IPS-20b (cell line): ENCODE results near the gene ACP4.

ENCODE experiments used
- H3K27ac ChIP-seq: one replicate; pipeline ENCODE4 v1.5.1; 2013; ENCODE audit warnings: low read length
- H3K27me3 ChIP-seq: 2 replicates; pipeline ENCODE4 v1.6.1; 2013; ENCODE audit warnings: mild to moderate bottlenecking, low read length, inconsistent platforms; ENCODE audit not compliant: insufficient read depth
- H3K36me3 ChIP-seq: 2 replicates; pipeline ENCODE4 v1.6.1; 2013; ENCODE audit warnings: low read depth, mild to moderate bottlenecking, inconsistent platforms, low read length, moderate library complexity; ENCODE audit not compliant: insufficient read depth
- H3K4me1 ChIP-seq: 2 replicates; pipeline ENCODE4 v1.6.1; 2013; ENCODE audit warnings: mild to moderate bottlenecking, control low read depth, inconsistent platforms, low read length, moderate library complexity; ENCODE audit not compliant: insufficient read depth
- H3K4me3 ChIP-seq: 2 replicates; pipeline ENCODE4 v1.5.1; 2013; ENCODE audit warnings: mild to moderate bottlenecking, low read length, inconsistent platforms
- H3K9ac ChIP-seq: 2 replicates; pipeline ENCODE4 v1.6.1; 2013; ENCODE audit warnings: low read depth, mild to moderate bottlenecking, inconsistent platforms, low read length, moderate library complexity
- H3K9me3 ChIP-seq: 2 replicates; pipeline ENCODE4 v1.6.1; 2013; ENCODE audit warnings: mild to moderate bottlenecking, low read depth, low read length, inconsistent platforms; ENCODE audit not compliant: insufficient read depth

ACP4 gene

DNA sequence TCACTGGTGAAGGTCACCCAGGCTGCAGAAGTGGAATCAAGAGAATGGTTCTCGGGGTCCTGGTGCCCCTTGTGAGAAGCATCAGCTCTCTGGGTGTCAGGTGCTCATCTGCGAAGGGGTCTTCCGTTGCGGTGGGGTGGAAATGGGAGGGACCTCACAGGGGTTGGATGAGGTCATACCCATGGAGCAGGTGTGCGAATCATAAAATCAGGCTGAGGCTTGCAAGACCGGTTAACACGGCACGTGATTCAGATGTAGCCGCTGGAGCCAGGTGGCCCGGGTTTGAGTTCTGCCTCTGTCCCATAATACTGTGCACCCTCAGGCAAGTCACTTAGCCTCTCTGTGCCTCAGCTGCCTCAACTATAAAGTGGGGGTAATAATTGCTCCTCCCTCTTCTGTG, 47.1 kb downstream of the ACP4 start:
- Histone ChIP-seq H3K4me3 (no peak overlapping the region), H3K27ac (no peak overlapping the region), H3K36me3 (no peaks in the 10 kb centered on the region), H3K4me1 (no peaks in the 10 kb centered on the region; the same call in 1 of the 2 replicates), H3K9ac (no peak overlapping the region), H3K9me3 (peaks cover 3% of the 10 kb centered on the region; the same call in 1 of the 2 replicates), H3K27me3 (peaks cover 48% of the 10 kb centered on the region)

DNA sequence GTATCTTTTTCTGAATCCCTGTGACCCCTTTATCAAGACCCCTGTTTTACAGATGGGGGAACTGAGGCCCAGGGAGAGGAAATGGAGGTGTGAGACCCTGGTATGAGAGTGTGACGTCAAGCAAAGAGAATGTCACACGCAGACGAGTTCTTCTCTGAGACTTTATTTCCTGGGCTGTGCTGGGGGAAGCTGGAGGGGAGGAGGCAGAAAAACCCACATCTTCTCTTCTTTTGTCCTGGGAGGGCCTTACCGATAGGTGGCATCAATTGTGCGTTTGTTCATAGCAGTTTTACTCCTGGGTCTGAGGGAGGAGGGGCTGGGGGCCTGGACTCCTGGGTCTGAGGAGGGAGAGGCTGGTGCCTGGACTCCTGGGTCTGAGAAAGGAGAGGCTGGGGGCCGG, 48.0 kb downstream of the ACP4 start:
- Histone ChIP-seq H3K4me1 (no peaks in the 10 kb centered on the region; the same call in 1 of the 2 replicates), H3K27me3 (peaks cover 47% of the 10 kb centered on the region), H3K9me3 (peaks cover 5% of the 10 kb centered on the region; the same call in 1 of the 2 replicates), H3K4me3 (no peak overlapping the region), H3K27ac (no peak overlapping the region), H3K36me3 (no peaks in the 10 kb centered on the region), H3K9ac (no peak overlapping the region)

DNA sequence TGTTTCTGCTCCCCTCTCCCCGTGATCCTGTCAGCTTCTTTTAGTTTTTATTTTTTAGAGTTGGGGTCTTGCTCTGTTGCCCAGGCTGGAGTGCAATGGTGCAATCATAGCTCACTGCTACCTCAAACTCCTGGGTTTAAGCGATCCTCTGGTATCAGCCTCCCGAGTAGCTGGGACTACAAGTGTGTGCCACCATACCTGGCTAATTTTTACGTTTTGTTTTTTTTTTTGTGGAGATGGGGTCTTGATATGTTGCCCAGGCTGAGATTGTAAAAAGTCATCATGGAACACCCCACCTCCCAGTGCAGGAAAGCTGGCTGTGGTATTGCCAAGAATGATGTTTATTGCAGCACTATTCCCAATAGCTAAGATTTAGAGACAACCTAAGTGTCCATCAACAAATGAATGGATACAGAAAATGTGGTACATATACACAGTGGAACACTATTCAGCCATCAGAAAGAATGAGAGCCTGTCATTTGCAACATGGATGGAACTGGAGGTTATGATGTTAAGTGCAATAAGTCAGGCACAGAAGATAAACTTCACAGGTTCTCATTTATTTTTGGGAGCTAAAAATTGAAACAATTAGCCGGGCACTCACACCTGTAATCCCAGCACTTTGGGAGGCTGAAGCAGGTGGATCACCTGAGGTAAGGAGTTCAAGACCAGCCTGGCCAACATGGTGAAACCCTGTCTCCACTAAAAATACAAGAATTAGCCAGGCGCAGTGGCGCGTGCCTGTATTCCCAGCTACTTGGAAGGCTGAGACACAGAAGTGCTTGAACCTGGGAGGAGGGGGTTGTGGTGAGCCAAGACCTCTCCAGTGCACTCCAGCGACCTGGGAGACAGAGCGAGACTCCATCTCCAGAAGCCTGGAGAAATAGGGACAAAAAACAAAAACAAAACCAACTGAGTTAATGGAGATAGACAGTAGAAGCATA, 49.8 kb downstream of the ACP4 start:
- no peak overlapping the region for H3K9ac ChIP-seq
- H3K4me3 ChIP-seq, result no peak overlapping the region
- no peak overlapping the region for H3K27ac ChIP-seq
- H3K36me3 ChIP-seq, result no peaks in the 10 kb centered on the region
- H3K27me3 ChIP-seq, result peaks cover 51% of the 10 kb centered on the region
- H3K9me3 ChIP-seq, result peaks cover 20% of the 10 kb centered on the region
- no peaks in the 10 kb centered on the region; the same call in 1 of the 2 replicates for H3K4me1 ChIP-seq

DNA sequence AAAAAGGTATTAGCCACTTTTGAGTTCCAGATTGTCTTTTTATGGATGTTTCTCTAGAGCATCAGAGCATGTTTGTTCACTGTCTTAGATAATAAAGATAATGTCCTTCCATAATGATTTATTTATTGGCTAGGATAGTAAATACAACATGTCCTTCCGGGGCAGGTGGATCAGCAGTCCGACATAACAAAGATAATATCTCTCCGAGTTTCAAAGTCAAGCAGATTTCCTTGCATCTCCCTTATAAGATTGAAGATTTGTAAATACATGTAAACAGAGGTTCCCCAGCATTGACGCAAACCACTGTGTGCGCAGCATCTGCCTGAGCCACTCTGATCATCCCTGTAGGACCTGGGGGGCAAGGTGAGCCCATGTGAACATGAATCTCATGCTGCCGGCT, 51.9 kb downstream of the ACP4 start:
- Histone ChIP-seq H3K27me3 (peaks cover 32% of the 10 kb centered on the region), H3K4me1 (no peaks in the 10 kb centered on the region), H3K27ac (no peak overlapping the region), H3K9ac (no peak overlapping the region), H3K9me3 (peaks cover 22% of the 10 kb centered on the region), H3K36me3 (no peaks in the 10 kb centered on the region), H3K4me3 (no peak overlapping the region)

DNA sequence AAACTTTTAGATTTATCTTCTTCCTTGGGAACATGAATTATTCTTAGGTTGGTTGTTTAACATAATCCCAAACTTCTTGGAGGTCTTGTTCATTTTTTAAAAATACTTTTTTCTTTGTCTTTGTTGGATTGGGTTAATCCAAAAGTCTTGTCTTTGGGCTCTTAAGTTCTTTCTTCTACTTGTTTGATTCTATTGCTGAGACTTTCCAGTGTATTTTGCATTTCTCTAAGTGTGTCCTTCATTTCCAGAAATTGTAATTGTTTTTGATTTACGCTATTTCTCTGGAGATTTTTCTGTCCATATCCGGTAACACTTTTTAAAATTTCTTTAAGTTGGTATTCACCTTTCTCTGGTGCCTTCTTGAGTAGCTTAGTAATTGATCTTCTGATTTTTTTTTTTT, 53.0 kb downstream of the ACP4 start:
- H3K4me1 ChIP-seq, result no peaks in the 10 kb centered on the region
- no peak overlapping the region for H3K27ac ChIP-seq
- H3K9me3 ChIP-seq, result peaks cover 23% of the 10 kb centered on the region
- H3K27me3 ChIP-seq, result peaks cover 26% of the 10 kb centered on the region; the same call in 1 of the 2 replicates
- no peak overlapping the region for H3K9ac ChIP-seq
- no peak overlapping the region for H3K4me3 ChIP-seq
- H3K36me3 ChIP-seq, result no peaks in the 10 kb centered on the region

DNA sequence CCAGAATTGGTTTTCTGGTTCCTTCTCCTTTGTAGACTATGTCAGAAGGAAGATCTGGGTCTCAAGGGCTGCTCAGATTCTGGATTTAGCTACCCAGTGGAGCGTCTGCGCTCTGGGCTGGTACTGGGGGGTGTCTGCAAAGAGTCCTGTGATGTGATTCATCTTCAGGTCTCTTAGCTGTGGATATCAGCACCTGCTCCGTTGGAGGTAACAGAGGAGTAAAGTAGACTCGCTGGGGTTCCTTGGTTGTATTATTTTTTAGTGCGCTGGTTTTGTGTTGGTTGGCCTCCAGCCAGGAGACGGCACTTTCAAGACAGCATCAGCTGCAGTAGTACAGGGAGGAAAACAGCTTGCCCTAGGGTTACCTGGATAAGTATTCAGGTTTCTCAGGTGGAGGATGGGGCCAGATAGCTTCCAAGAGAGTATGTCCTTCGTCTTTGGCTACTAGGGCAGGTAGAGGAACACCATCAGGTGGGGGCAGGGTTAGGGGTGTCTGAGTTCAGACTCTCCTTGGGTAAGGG, 53.5 kb downstream of the ACP4 start:
- Histone ChIP-seq H3K9ac (no peak overlapping the region), H3K4me3 (no peak overlapping the region), H3K4me1 (no peaks in the 10 kb centered on the region), H3K36me3 (no peaks in the 10 kb centered on the region), H3K27ac (no peak overlapping the region), H3K9me3 (peaks cover 28% of the 10 kb centered on the region), H3K27me3 (peaks cover 26% of the 10 kb centered on the region; the same call in 1 of the 2 replicates)

DNA sequence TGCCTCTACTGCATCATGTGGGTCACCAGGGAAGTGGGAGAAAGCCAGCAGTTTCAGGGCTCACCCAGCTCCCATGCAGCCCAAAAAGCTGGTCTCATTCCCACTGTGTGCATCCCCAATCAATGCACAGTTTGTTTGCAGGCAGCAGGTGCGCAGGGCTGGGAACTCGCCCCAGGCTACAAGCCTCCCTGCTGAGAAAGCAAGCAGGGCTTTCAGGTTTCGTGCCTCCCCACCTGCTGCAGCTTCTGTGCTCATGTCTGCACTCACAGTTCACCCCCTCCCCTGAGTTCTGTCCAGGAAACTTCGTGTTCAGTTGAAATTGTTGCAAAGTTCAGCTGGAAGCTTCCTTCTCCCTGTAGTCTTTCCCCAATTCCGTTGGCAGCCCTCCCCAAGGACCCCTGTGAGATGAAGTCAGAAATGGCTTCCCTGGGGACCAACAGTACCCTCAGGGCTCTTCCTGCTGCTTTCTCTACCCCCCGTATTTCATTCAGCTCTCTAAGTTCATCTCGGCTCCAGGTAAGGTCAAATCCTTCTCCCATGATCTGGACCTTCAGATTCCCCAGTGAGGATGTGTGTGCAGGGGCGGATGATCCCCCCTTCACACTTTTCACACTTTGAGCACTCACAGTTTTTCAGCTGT, 54.2 kb downstream of the ACP4 start:
- peaks cover 26% of the 10 kb centered on the region; the same call in 1 of the 2 replicates for H3K27me3 ChIP-seq
- no peaks in the 10 kb centered on the region for H3K4me1 ChIP-seq
- H3K9me3 ChIP-seq, result peaks cover 33% of the 10 kb centered on the region
- no peaks in the 10 kb centered on the region for H3K36me3 ChIP-seq
- H3K4me3 ChIP-seq, result no peak overlapping the region
- no peak overlapping the region for H3K27ac ChIP-seq
- no peak overlapping the region for H3K9ac ChIP-seq
